H9 (cell line): ENCODE measurements around the gene MCF2L. TPM values are rescaled to one million over a fixed set of nuclear protein-coding genes. Genes with fewer than 3 reads are reported as not detected.

Experiments used
- DNase-seq: peaks from one replicate; pipeline ENCODE4 v3.0.0-alpha.2; 2017
- H2AFZ ChIP-seq: one replicate; pipeline ENCODE4 v1.6.1; 2013; ENCODE audit warnings: mild to moderate bottlenecking, low read length, control low read depth, moderate library complexity
- H2AK5ac ChIP-seq: 2 replicates; pipeline ENCODE4 v1.6.1; 2013; ENCODE audit warnings: low read length, control low read depth, mixed read lengths; ENCODE audit not compliant: insufficient read length
- H2BK120ac ChIP-seq: one replicate; pipeline ENCODE4 v1.6.1; 2013; ENCODE audit warnings: low read depth, mild to moderate bottlenecking, low read length, control low read depth, inconsistent platforms; ENCODE audit not compliant: poor library complexity, severe bottlenecking
- H2BK12ac ChIP-seq: 2 replicates; pipeline ENCODE4 v1.6.1; 2013; ENCODE audit warnings: low read length, control low read depth, mixed read lengths, low read depth; ENCODE audit not compliant: insufficient read length
- H2BK15ac ChIP-seq: 2 replicates; pipeline ENCODE4 v1.6.1; 2013; ENCODE audit warnings: low read depth, low read length, control low read depth
- H2BK20ac ChIP-seq: one replicate; pipeline ENCODE4 v1.6.1; 2013; ENCODE audit warnings: low read depth, mild to moderate bottlenecking, low read length, control low read depth, inconsistent platforms; ENCODE audit not compliant: poor library complexity, severe bottlenecking
- H2BK5ac ChIP-seq: 2 replicates; pipeline ENCODE4 v1.6.1; 2013; ENCODE audit warnings: low read length, control low read depth, mixed read lengths; ENCODE audit not compliant: insufficient read length
- H3K14ac ChIP-seq: 2 replicates; pipeline ENCODE4 v1.6.1; 2013; ENCODE audit warnings: low read length, control low read depth; ENCODE audit not compliant: insufficient read depth
- H3K18ac ChIP-seq: 2 replicates; pipeline ENCODE4 v1.6.1; 2013; ENCODE audit warnings: low read depth, mild to moderate bottlenecking, mixed read lengths, low read length, control low read depth; ENCODE audit not compliant: insufficient read length
- H3K23ac ChIP-seq: 2 replicates; pipeline ENCODE4 v1.6.1; 2013; ENCODE audit warnings: low read length, control low read depth, mixed read lengths, low read depth; ENCODE audit not compliant: insufficient read length
- H3K23me2 ChIP-seq: 2 replicates; pipeline ENCODE4 v1.6.1; 2013; ENCODE audit warnings: low read depth, mild to moderate bottlenecking, mixed read lengths, low read length, control low read depth; ENCODE audit not compliant: insufficient read length, poor library complexity, severe bottlenecking
- H3K27ac ChIP-seq: 2 replicates; pipeline ENCODE4 v1.5.1; 2013; ENCODE audit warnings: low read length, control low read depth, mixed read lengths, low read depth; ENCODE audit not compliant: insufficient read length
- H3K27me3 ChIP-seq: 2 replicates; pipeline ENCODE4 v1.6.1; 2013; ENCODE audit warnings: low read length, control low read depth, inconsistent platforms; ENCODE audit not compliant: insufficient read depth
- H3K4ac ChIP-seq: 2 replicates; pipeline ENCODE4 v1.6.1; 2013; ENCODE audit warnings: low read depth, mild to moderate bottlenecking, control low read depth, inconsistent platforms, low read length, moderate library complexity
- H3K4me1 ChIP-seq: 2 replicates; pipeline ENCODE4 v1.6.1; 2013; ENCODE audit warnings: low read length, control low read depth, inconsistent platforms; ENCODE audit not compliant: insufficient read depth
- H3K4me2 ChIP-seq: 2 replicates; pipeline ENCODE4 v1.6.1; 2013; ENCODE audit warnings: low read length, control low read depth, mixed read lengths; ENCODE audit not compliant: insufficient read length, insufficient read depth
- H3K56ac ChIP-seq: 2 replicates; pipeline ENCODE4 v1.6.1; 2013; ENCODE audit warnings: low read depth, mild to moderate bottlenecking, mixed read lengths, low read length, control low read depth; ENCODE audit not compliant: insufficient read length
- H3K79me1 ChIP-seq: 2 replicates; pipeline ENCODE4 v1.6.1; 2013; ENCODE audit warnings: low read depth, mild to moderate bottlenecking, moderate library complexity, low read length, control low read depth, inconsistent platforms; ENCODE audit not compliant: insufficient read depth, poor library complexity, severe bottlenecking
- H3K79me2 ChIP-seq: 2 replicates; pipeline ENCODE4 v1.6.1; 2013; ENCODE audit warnings: low read length, control low read depth, inconsistent platforms; ENCODE audit not compliant: insufficient read depth
- H3K9ac ChIP-seq: 2 replicates; pipeline ENCODE4 v1.6.1; 2013; ENCODE audit warnings: low read length, control low read depth, mixed read lengths; ENCODE audit not compliant: insufficient read length; ENCODE audit errors: extremely low read depth
- H3K9me3 ChIP-seq: one replicate; pipeline ENCODE4 v1.6.1; 2013; ENCODE audit warnings: low read depth, low read length, inconsistent platforms; ENCODE audit not compliant: control insufficient read depth
- H3T11ph ChIP-seq: one replicate; pipeline ENCODE4 v1.6.1; 2013; ENCODE audit warnings: mild to moderate bottlenecking, low read length, control low read depth, inconsistent platforms
- H4K20me1 ChIP-seq: one replicate; pipeline ENCODE4 v1.6.1; 2013; ENCODE audit not compliant: control insufficient read depth, insufficient read length, insufficient read depth
- H4K5ac ChIP-seq: 2 replicates; pipeline ENCODE4 v1.6.1; 2013; ENCODE audit warnings: low read depth, mild to moderate bottlenecking, mixed read lengths, low read length, control low read depth; ENCODE audit not compliant: insufficient read length
- H4K8ac ChIP-seq: replicated peaks from 2 replicates; pipeline ENCODE4 v1.6.1; 2013; ENCODE audit warnings: low read length, control low read depth, mixed read lengths, low read depth; ENCODE audit not compliant: insufficient read length
- H4K91ac ChIP-seq: 2 replicates; pipeline ENCODE4 v1.6.1; 2013; ENCODE audit warnings: low read depth, mild to moderate bottlenecking, moderate library complexity, mixed read lengths, low read length, control low read depth; ENCODE audit not compliant: insufficient read length
- H3K27ac Mint-ChIP-seq, 3 experiments: 2 replicates in 2 of 3; 3 replicates in 1 of 3; pipeline ENCODE4 v1.8.0; 2020 to 2021; ENCODE audit warnings: mixed read lengths in 3 of 3, mild to moderate bottlenecking in 1 of 3, moderate library complexity in 1 of 3
- H3K27me3 Mint-ChIP-seq: 2 replicates; pipeline ENCODE4 v1.8.0; 2021; ENCODE audit warnings: low read depth, mild to moderate bottlenecking, moderate library complexity, mixed read lengths
- H3K36me3 Mint-ChIP-seq, 3 experiments: 2 replicates in 2 of 3; 3 replicates in 1 of 3; pipeline ENCODE4 v1.8.0; 2020 to 2021; ENCODE audit warnings: low read depth in 3 of 3, mixed read lengths in 3 of 3; ENCODE audit not compliant: insufficient read depth in 1 of 3
- H3K4me1 Mint-ChIP-seq, 2 experiments: 2 replicates each; pipeline ENCODE4 v1.8.0; 2020; ENCODE audit warnings: mixed read lengths in 2 of 2
- H3K4me3 Mint-ChIP-seq, 2 experiments: 2 replicates in 1 of 2; 3 replicates in 1 of 2; pipeline ENCODE4 v1.8.0; 2020 to 2021; ENCODE audit warnings: mild to moderate bottlenecking in 2 of 2, mixed read lengths in 2 of 2, moderate library complexity in 1 of 2
- H3K9me3 Mint-ChIP-seq, 2 experiments: 2 replicates in 1 of 2; 3 replicates in 1 of 2; pipeline ENCODE4 v1.8.0; 2020; ENCODE audit warnings: mild to moderate bottlenecking in 2 of 2, mixed read lengths in 2 of 2, moderate library complexity in 1 of 2
- CTCF ChIP-seq: fragments of 200-600 bp; sonication (generic); conservative IDR thresholded peaks from 3 replicates; pipeline ENCODE4 v1.8.0; 2021; ENCODE audit warnings: antibody characterized with exemption, mild to moderate bottlenecking
- WGBS: extraction: QIAGEN DNeasy Blood & Tissue Kit; methylation state at CpG from one replicate; pipeline ENCODE4 v1.1.7; 2013; ENCODE audit warnings: missing lambda C conversion rate, low lambda C conversion rate, mixed read lengths; ENCODE audit not compliant: insufficient read length; ENCODE audit errors: extremely low coverage; 5-methylcytosine and 5-hydroxymethylcytosine counted together
- total RNA-seq: library from RNA; stranded (reverse); gene quantifications from 2 replicates; pipeline ENCODE4 v1.2.1, GENCODE V29; 2021

MCF2L gene
- total RNA-seq, 1 experiment from 2014 or later: 18.5 TPM

- no peak overlapping the region for H3K23ac ChIP-seq
- no peaks in the 10 kb centered on the region for H4K20me1 ChIP-seq
- Mint-ChIP-seq H3K4me1 (peaks cover 30 to 55% of the 10 kb centered on the region in 2 experiments), H3K4me3 (no peak overlapping the region), H3K9me3 (no peaks in the 10 kb centered on the region), H3K27ac (no peak overlapping the region; a peak in 1 of 7 replicates), H3K36me3 (no peaks in the 10 kb centered on the region; a peak in 1 of 7 replicates), H3K27me3 (peaks cover 5% of the 10 kb centered on the region)
- no CpG with 5 or more reads among the region's 15 CpGs for WGBS
- no peak overlapping the region for H3K27ac ChIP-seq
- H3K23me2 ChIP-seq: no peaks in the 10 kb centered on the region
- no peak overlapping the region for H3K9ac ChIP-seq
- H2BK5ac ChIP-seq: no peak overlapping the region
- H2BK12ac ChIP-seq: no peak overlapping the region
- DNase-seq: no peak
- no peaks in the 10 kb centered on the region for H3K9me3 ChIP-seq
- no peak overlapping the region for H2AK5ac ChIP-seq
- H2AFZ ChIP-seq: no peak overlapping the region
- H4K8ac ChIP-seq: no peak overlapping the region
- H3K56ac ChIP-seq: no peak overlapping the region
- H4K5ac ChIP-seq: no peak overlapping the region
- no peaks in the 10 kb centered on the region for H3K27me3 ChIP-seq
- H3K79me1 ChIP-seq: no peaks in the 10 kb centered on the region
- no peak overlapping the region for H3K14ac ChIP-seq
- H4K91ac ChIP-seq: no peak overlapping the region
- H3K18ac ChIP-seq: no peak overlapping the region
- no peak overlapping the region for H2BK120ac ChIP-seq
- no peak overlapping the region for H2BK20ac ChIP-seq
- no peak for TF ChIP-seq CTCF
- H3K4me1 ChIP-seq: no peaks in the 10 kb centered on the region; the same call in 1 of the 2 replicates
- no peak overlapping the region for H3K4ac ChIP-seq
- no peak overlapping the region for H3K4me2 ChIP-seq
- H3T11ph ChIP-seq: no peak overlapping the region
- no peak overlapping the region for H2BK15ac ChIP-seq
- no peaks in the 10 kb centered on the region for H3K79me2 ChIP-seq
Measured at GRCh38 chr13:112955271-112955937, 13.6 kb upstream of the MCF2L start.
